Natural killer cell (primary cell): ENCODE results near the gene ZNF30. TPM values are rescaled to one million over a fixed set of nuclear protein-coding genes. Genes with fewer than 3 reads are reported as not detected.

Source experiments
- ATAC-seq, 3 donors: fragments of 150-1000 bp in 2 of 3; fragments of 200-7000 bp in 1 of 3; cut with Tn5 transposase; 1 replicate in 1 of 3; 2 replicates in 2 of 3; pipeline ENCODE4 v1.10.0; 2021; ENCODE audit warnings: mild to moderate bottlenecking in 2 of 3, moderate library complexity in 2 of 3
- DNase-seq, 2 donors: peaks; one replicate each; pipeline versions ENCODE4 v3.0.0 to v3.0.0-alpha.2; 2013 to 2021; ENCODE audit warnings: mixed read lengths in 1 of 2
- H3K27ac ChIP-seq: one replicate; pipeline ENCODE4 v1.5.1; 2013; ENCODE audit warnings: mild to moderate bottlenecking, low read length
- H3K27me3 ChIP-seq: one replicate; pipeline ENCODE4 v1.6.1; 2013; ENCODE audit warnings: low read length; ENCODE audit not compliant: control insufficient read depth, insufficient read depth
- H3K36me3 ChIP-seq: one replicate; pipeline ENCODE4 v1.6.1; 2013; ENCODE audit warnings: low read length; ENCODE audit not compliant: control insufficient read depth, insufficient read depth
- H3K4me1 ChIP-seq: one replicate; pipeline ENCODE4 v1.6.1; 2013; ENCODE audit warnings: low read length; ENCODE audit not compliant: control insufficient read depth, insufficient read depth
- H3K4me3 ChIP-seq: one replicate; pipeline ENCODE4 v1.5.1; 2013; ENCODE audit warnings: low read length
- H3K9me3 ChIP-seq: one replicate; pipeline ENCODE4 v1.6.1; 2013; ENCODE audit warnings: low read length; ENCODE audit not compliant: control insufficient read depth, insufficient read depth
- H3K27ac Mint-ChIP-seq, 2 donors: one replicate each; pipeline ENCODE4 v1.8.0; 2022; ENCODE audit warnings: mild to moderate bottlenecking in 2 of 2, mixed read lengths in 2 of 2, moderate library complexity in 1 of 2
- H3K27me3 Mint-ChIP-seq, 2 donors: one replicate each; pipeline ENCODE4 v1.8.0; 2022; ENCODE audit warnings: low read depth in 2 of 2, mixed read lengths in 2 of 2
- H3K36me3 Mint-ChIP-seq: one replicate; pipeline ENCODE4 v1.8.0; 2022; ENCODE audit warnings: mixed read lengths
- H3K4me1 Mint-ChIP-seq, 2 donors: one replicate each; pipeline ENCODE4 v1.8.0; 2022; ENCODE audit warnings: mixed read lengths in 2 of 2
- H3K4me3 Mint-ChIP-seq: one replicate; pipeline ENCODE4 v1.8.0; 2022; ENCODE audit warnings: mild to moderate bottlenecking, moderate library complexity, mixed read lengths
- H3K9me3 Mint-ChIP-seq, 2 donors: one replicate each; pipeline ENCODE4 v1.8.0; 2022; ENCODE audit warnings: mixed read lengths in 2 of 2
- CTCF ChIP-seq: fragments of 200-600 bp; IDR thresholded peaks from one replicate; pipeline ENCODE4 v1.8.0; 2022; ENCODE audit warnings: antibody characterized with exemption
- WGBS: methylation state at CpG from one replicate; pipeline ENCODE4 v1.1.7; 2013; ENCODE audit warnings: missing lambda C conversion rate; ENCODE audit not compliant: insufficient coverage; 5-methylcytosine and 5-hydroxymethylcytosine counted together
- intact Hi-C: fragments of 100-400 bp; cut with micrococcal nuclease; formaldehyde crosslinking; loops from one replicate; pipeline ENCODE4 v1.14.2; 2022
- total RNA-seq, 4 donors: library from RNA; stranded (reverse); fragments of 120-200 nt in 1 of 4; gene quantifications; one replicate each; pipeline versions ENCODE4 v1.2.3 to v1.2.4, GENCODE V29; 2013 to 2022

Gene ZNF30
- total RNA-seq, 3 donors from 2014 or later (not counting 1 experiment from before 2014, with no cell fraction given), result 2.7 to 4.3 (median 3.8) TPM

GRCh38 chr19:34938886-34939285, 12.2 kb downstream of the ZNF30 start:
- 91% methylated on average over 9 of the region's 10 CpGs for WGBS
- no peak overlapping the region for H3K4me3 Mint-ChIP-seq
- intact Hi-C loops, result no loop called here
- DNase-seq (no peak), ATAC-seq (no peak)
- no peak overlapping the region for H3K27ac ChIP-seq
- peaks cover 8 to 11% of the 10 kb centered on the region in 2 donors for H3K9me3 Mint-ChIP-seq
- no peaks in the 10 kb centered on the region for H3K4me1 Mint-ChIP-seq
- peaks cover 6% of the 10 kb centered on the region for H3K9me3 ChIP-seq
- H3K27ac Mint-ChIP-seq, result no peak overlapping the region
- no peaks in the 10 kb centered on the region for H3K4me1 ChIP-seq
- TF ChIP-seq CTCF, result no peak
- no peaks in the 10 kb centered on the region for H3K27me3 Mint-ChIP-seq
- no peaks in the 10 kb centered on the region for H3K27me3 ChIP-seq
- peaks cover 6% of the 10 kb centered on the region for H3K36me3 ChIP-seq
- H3K36me3 Mint-ChIP-seq, result peaks cover 21% of the 10 kb centered on the region
- no peak overlapping the region for H3K4me3 ChIP-seq

- no peaks in the 10 kb centered on the region for H3K4me1 Mint-ChIP-seq
- WGBS, result over 99% methylated on average over 13 of the region's 13 CpGs
These were observed 17.3 kb downstream of the ZNF30 start for GRCh38 chr19:34943861-34944573.

GRCh38 chr19:34953092-34953491, 26.4 kb downstream of the ZNF30 start:
- intact Hi-C loops, result no loop called here
- no peak overlapping the region for H3K27ac ChIP-seq
- peaks cover 4% of the 10 kb centered on the region for H3K36me3 ChIP-seq
- no peak overlapping the region for H3K4me3 Mint-ChIP-seq
- peaks cover 84% of the 10 kb centered on the region for H3K36me3 Mint-ChIP-seq
- H3K27me3 Mint-ChIP-seq, result no peaks in the 10 kb centered on the region
- no peaks in the 10 kb centered on the region for H3K27me3 ChIP-seq
- peaks cover 32% of the 10 kb centered on the region for H3K9me3 ChIP-seq
- H3K9me3 Mint-ChIP-seq, result peaks cover 27 to 45% of the 10 kb centered on the region in 2 donors
- ATAC-seq (no peak), DNase-seq (no peak)
- no peaks in the 10 kb centered on the region for H3K4me1 ChIP-seq
- no peak for TF ChIP-seq CTCF
- no peak overlapping the region for H3K4me3 ChIP-seq
- H3K4me1 Mint-ChIP-seq, result peaks cover 0 to 4% of the 10 kb centered on the region in 2 donors
- H3K27ac Mint-ChIP-seq, result no peak overlapping the region

More at GRCh38 chr19:34943861-34944573, 17.3 kb downstream of the ZNF30 start:
- Mint-ChIP-seq H3K36me3 (peaks cover 35% of the 10 kb centered on the region), H3K27me3 (no peaks in the 10 kb centered on the region), H3K4me3 (no peak overlapping the region), H3K27ac (no peak overlapping the region), H3K9me3 (peaks cover 15 to 25% of the 10 kb centered on the region in 2 donors)
- Histone ChIP-seq H3K4me1 (no peaks in the 10 kb centered on the region), H3K9me3 (peaks cover 30% of the 10 kb centered on the region), H3K27ac (no peak overlapping the region), H3K36me3 (peaks cover 3% of the 10 kb centered on the region), H3K27me3 (no peaks in the 10 kb centered on the region), H3K4me3 (no peak overlapping the region)
- ATAC-seq, result no peak
- intact Hi-C loops, result no loop called here
- TF ChIP-seq CTCF, result no peak
- no peak for DNase-seq
